HepG2 (cell line): Measurements from ENCODE around the gene ARHGEF40. TPM values are rescaled to one million over a fixed set of nuclear protein-coding genes. Genes with fewer than 3 reads are reported as not detected.

Source experiments
- ATAC-seq: fragments of 200-7000 bp; cut with Tn5 transposase; 3 replicates; pipeline ENCODE4 v1.9.1; 2020; ENCODE audit warnings: mild to moderate bottlenecking, moderate library complexity
- BruUV-seq: library from RNA; stranded (reverse); fragments of 400-500 nt; replicated peaks from 2 replicates; lab custom pipeline; 2021; lab: Mats Ljungman, UMichigan
- CTCF ChIA-PET: fragments of 300-600 bp; formaldehyde crosslinking; extraction: SDS; loops from one replicate; lab custom pipeline; 2021; ENCODE audit warnings: low total read pairs, inconsistent platforms, low intra/inter-chr PET ratio; lab: Yijun Ruan, JAX
- POLR2A ChIA-PET: fragments of 350-600 bp; sonication (Branson Sonifier 250); formaldehyde crosslinking; loops from one replicate; lab custom pipeline; 2020; ENCODE audit warnings: antibody characterized with exemption, inconsistent platforms; lab: Yijun Ruan, JAX
- DNase-seq: peaks from one replicate; pipeline ENCODE4 v3.0.0-alpha.2; 2015; ENCODE audit warnings: low spot score
- FAIRE-seq: peaks from 3 replicates; lab custom pipeline; 2011; peaks lifted over from hg19 to GRCh38; lab: Jason Lieb, UNC
- H2AFZ ChIP-seq: one replicate; pipeline ENCODE4 v1.6.1; 2011; ENCODE audit warnings: low read length, inconsistent platforms
- H3K27ac ChIP-seq: fragments of 300-600 bp; 3 replicates; pipeline ENCODE4 v1.8.0; 2011; ENCODE audit warnings: mixed run types, mild to moderate bottlenecking, mixed read lengths, low read length, inconsistent platforms; ENCODE audit not compliant: insufficient read depth; ENCODE audit errors: extremely low read length
- H3K27me3 ChIP-seq, 2 experiments: fragments of 200-600 bp in 1 of 2; 2 replicates in 1 of 2; 3 replicates in 1 of 2; pipeline versions ENCODE4 v1.6.0 to v1.8.0; 2011; ENCODE audit warnings: low read length in 2 of 2, mild to moderate bottlenecking in 2 of 2, moderate library complexity in 2 of 2, inconsistent platforms in 1 of 2; ENCODE audit not compliant: insufficient read depth in 2 of 2, control insufficient read depth in 1 of 2
- H3K36me3 ChIP-seq, 2 experiments: fragments of 200-600 bp in 1 of 2; replicated peaks in 1 of 2; 2 replicates in 1 of 2; 3 replicates in 1 of 2; pipeline versions ENCODE4 v1.5.1 to v1.8.0; 2011; ENCODE audit warnings: low read length in 2 of 2, inconsistent platforms in 1 of 2; ENCODE audit not compliant: insufficient read depth in 2 of 2, control insufficient read depth in 1 of 2
- H3K4me1 ChIP-seq: 2 replicates; pipeline ENCODE4 v1.5.1; 2012; ENCODE audit warnings: low read length, inconsistent platforms; ENCODE audit not compliant: insufficient read depth
- H3K4me2 ChIP-seq: 2 replicates; pipeline ENCODE4 v1.6.0; 2011; ENCODE audit warnings: low read depth, low read length, inconsistent platforms
- H3K4me3 ChIP-seq, 3 experiments: fragments of 200-600 bp in 1 of 3; sonication (generic), shearing (Covaris generic) in 1 of 3; replicated peaks in 1 of 3; 2 replicates each; pipeline ENCODE4 v1.5.1; 2011 to 2016; ENCODE audit warnings: low read length in 3 of 3, inconsistent platforms in 2 of 3, low read depth in 2 of 3, mild to moderate bottlenecking in 2 of 3, control low read depth in 1 of 3, mixed read lengths in 1 of 3; ENCODE audit not compliant: insufficient read depth in 1 of 3
- H3K79me2 ChIP-seq: one replicate; pipeline ENCODE4 v1.6.1; 2011; ENCODE audit warnings: low read length, inconsistent platforms; ENCODE audit not compliant: insufficient read depth
- H3K9ac ChIP-seq: 2 replicates; pipeline ENCODE4 v1.6.0; 2011; ENCODE audit warnings: mild to moderate bottlenecking, low read depth, low read length, inconsistent platforms; ENCODE audit not compliant: insufficient read depth
- H3K9me3 ChIP-seq: 2 replicates; pipeline ENCODE4 v1.5.1; 2012; ENCODE audit warnings: mild to moderate bottlenecking, low read length
- H4K20me1 ChIP-seq: 2 replicates; pipeline ENCODE4 v1.6.0; 2011; ENCODE audit warnings: inconsistent platforms, mild to moderate bottlenecking, low read length, moderate library complexity; ENCODE audit not compliant: insufficient read depth
- ELF3 ChIP-seq: IDR thresholded peaks from 2 replicates; pipeline ENCODE4 v1.6.1; 2016; ENCODE audit warnings: missing genetic modification reagents, missing compliant biosample characterization
- FOSL1 ChIP-seq: sonication (generic); formaldehyde crosslinking; IDR thresholded peaks from 2 replicates; pipeline ENCODE4 v1.9.0; 2021; ENCODE audit warnings: missing genetic modification reagents, borderline replicate concordance
- FOSL2 ChIP-seq: sonication (generic); formaldehyde crosslinking; IDR thresholded peaks from 2 replicates; pipeline ENCODE4 v1.4.0; 2020; ENCODE audit warnings: missing genetic modification reagents
- FOXK1 ChIP-seq: sonication (generic); formaldehyde crosslinking; IDR thresholded peaks from 2 replicates; pipeline ENCODE4 v1.4.0; 2020; ENCODE audit warnings: low read depth, missing genetic modification reagents, borderline replicate concordance
- FOXK2 ChIP-seq: fragments of 450-650 bp; IDR thresholded peaks from 2 replicates; pipeline ENCODE4 v1.6.1; 2016
- FOXM1 ChIP-seq: sonication (generic); formaldehyde crosslinking; IDR thresholded peaks from 2 replicates; pipeline ENCODE4 v1.5.0; 2020; ENCODE audit warnings: missing genetic modification reagents
- GABPA ChIP-seq, 2 experiments: IDR thresholded peaks; 2 replicates each; pipeline ENCODE4 v1.6.1; 2011 to 2016; ENCODE audit warnings: low read depth in 2 of 2, low read length in 1 of 2, missing biosample characterization in 1 of 2, missing genetic modification characterization in 1 of 2
- GATAD1 ChIP-seq: IDR thresholded peaks from 2 replicates; pipeline ENCODE4 v1.6.1; 2016; ENCODE audit warnings: missing genetic modification reagents, missing compliant biosample characterization
- GATAD2A ChIP-seq: IDR thresholded peaks from 2 replicates; pipeline ENCODE4 v1.6.1; 2016
- HOXA7 ChIP-seq: sonication (generic); formaldehyde crosslinking; IDR thresholded peaks from 2 replicates; pipeline ENCODE4 v1.8.1; 2022; ENCODE audit warnings: mild to moderate bottlenecking, missing genetic modification reagents, moderate library complexity
- KLF11 ChIP-seq: IDR thresholded peaks from 2 replicates; pipeline ENCODE4 v1.6.1; 2016; ENCODE audit warnings: missing compliant biosample characterization
- LCORL ChIP-seq, 2 experiments: fragments of 450-650 bp in 1 of 2; sonication (generic) in 1 of 2; formaldehyde crosslinking in 1 of 2; IDR thresholded peaks; 2 replicates each; pipeline versions ENCODE4 v1.5.0 to v1.6.1; 2017 to 2020; ENCODE audit warnings: antibody characterized with exemption in 1 of 2, missing genetic modification reagents in 1 of 2
- MAF1 ChIP-seq: sonication (generic); formaldehyde crosslinking; IDR thresholded peaks from 2 replicates; pipeline ENCODE4 v1.5.0; 2020; ENCODE audit warnings: missing genetic modification reagents, borderline replicate concordance
- NR2F1 ChIP-seq, 2 experiments: fragments of 450-650 bp in 1 of 2; formaldehyde crosslinking in 1 of 2; IDR thresholded peaks; 2 replicates each; pipeline versions ENCODE4 v1.5.0 to v1.6.1; 2016 to 2020; ENCODE audit warnings: mild to moderate bottlenecking in 1 of 2, missing compliant biosample characterization in 1 of 2, missing genetic modification reagents in 1 of 2, moderate library complexity in 1 of 2
- SOX13 ChIP-seq, 3 experiments: fragments of 450-650 bp in 1 of 3; sonication (generic) in 1 of 3; formaldehyde crosslinking in 1 of 3; IDR thresholded peaks in 2 of 3; conservative IDR thresholded peaks in 1 of 3; 2 replicates each; pipeline versions ENCODE4 v1.5.0 to v1.6.1; 2016 to 2020; ENCODE audit warnings: antibody characterized with exemption in 1 of 3, mild to moderate bottlenecking in 1 of 3, missing compliant biosample characterization in 1 of 3, missing genetic modification reagents in 1 of 3, moderate library complexity in 1 of 3
- TMF1 ChIP-seq: sonication (generic); formaldehyde crosslinking; IDR thresholded peaks from 2 replicates; pipeline ENCODE4 v1.8.1; 2022; ENCODE audit warnings: low read depth, missing genetic modification reagents
- ZMYM4 ChIP-seq: sonication (generic); formaldehyde crosslinking; IDR thresholded peaks from 2 replicates; pipeline ENCODE4 v1.8.1; 2023; ENCODE audit warnings: mild to moderate bottlenecking, missing genetic modification reagents
- ZNF282 ChIP-seq: fragments of 450-650 bp; IDR thresholded peaks from 2 replicates; pipeline ENCODE4 v1.6.1; 2018; ENCODE audit not compliant: partially characterized antibody
- ZNF296 ChIP-seq: sonication (generic); formaldehyde crosslinking; conservative IDR thresholded peaks from 2 replicates; pipeline ENCODE4 v1.5.0; 2020; ENCODE audit warnings: mild to moderate bottlenecking, missing genetic modification reagents
- ZNF562 ChIP-seq: sonication (generic); formaldehyde crosslinking; IDR thresholded peaks from 2 replicates; pipeline ENCODE4 v1.8.0; 2022; ENCODE audit warnings: missing genetic modification reagents, borderline replicate concordance
- ZNF615 ChIP-seq: sonication (generic); formaldehyde crosslinking; IDR thresholded peaks from 2 replicates; pipeline ENCODE4 v1.5.0; 2020; ENCODE audit warnings: mild to moderate bottlenecking, missing genetic modification reagents, borderline replicate concordance
- WGBS: methylation state at CpG from one replicate; pipeline ENCODE4 v1.1.6; 2017; ENCODE audit warnings: low lambda C conversion rate; 5-methylcytosine and 5-hydroxymethylcytosine counted together
- in situ Hi-C: cut with HindIII; loops from 2 replicates; pipeline ENCODE4 v1.10.0; 2017; ENCODE audit warnings: low pct_unique_long_range_greater_than_20kb; ENCODE audit not compliant: extremely low pct_ligation_motif_present
- intact Hi-C: fragments of 100-400 bp; cut with micrococcal nuclease; formaldehyde crosslinking; loops from one replicate; pipeline ENCODE4 v1.10.0; 2022; ENCODE audit not compliant: unreplicated experiment
- polyA plus RNA-seq, 8 experiments: library from polyadenylated mRNA; depleted of rRNA in 3 of 8; stranded (reverse) in 7 of 8; unstranded in 1 of 8; fragments of >200 nt; fragmentation: Illumina TruSeq in 4 of 8; extraction: Trizol in 4 of 8; gene quantifications; 2 replicates each; pipeline versions ENCODE4 v1.2.1 to v1.2.3, GENCODE V29; 2011 to 2016; ENCODE audit warnings: low read depth in 4 of 8, missing spikeins in 1 of 8, mixed read lengths in 1 of 8; ENCODE audit not compliant: insufficient read depth in 1 of 8
- total RNA-seq, 5 experiments: library from RNA; depleted of rRNA; stranded (reverse); fragments of >200 nt; fragmentation: Illumina TruSeq; extraction: Trizol; gene quantifications; 2 replicates each; pipeline ENCODE4 v1.2.3, GENCODE V29; 2016; ENCODE audit warnings: low read depth in 1 of 5
- TF ChIP-seq, protein P1 (sequence below): sonication (generic); formaldehyde crosslinking; IDR thresholded peaks from 2 replicates; pipeline ENCODE4 v1.4.0; 2020; ENCODE audit warnings: missing genetic modification reagents
- TF ChIP-seq, protein P2 (sequence below): IDR thresholded peaks from 2 replicates; pipeline ENCODE4 v1.6.1; 2016; ENCODE audit warnings: missing compliant biosample characterization, missing genetic modification reagents, borderline replicate concordance

ARHGEF40 gene
- total and polyA plus RNA-seq, 2 of the 13 experiments (the other 11 are each of a cell fraction or from before 2014, with no cell fraction given), result 28.1 to 78.1 TPM

DNA sequence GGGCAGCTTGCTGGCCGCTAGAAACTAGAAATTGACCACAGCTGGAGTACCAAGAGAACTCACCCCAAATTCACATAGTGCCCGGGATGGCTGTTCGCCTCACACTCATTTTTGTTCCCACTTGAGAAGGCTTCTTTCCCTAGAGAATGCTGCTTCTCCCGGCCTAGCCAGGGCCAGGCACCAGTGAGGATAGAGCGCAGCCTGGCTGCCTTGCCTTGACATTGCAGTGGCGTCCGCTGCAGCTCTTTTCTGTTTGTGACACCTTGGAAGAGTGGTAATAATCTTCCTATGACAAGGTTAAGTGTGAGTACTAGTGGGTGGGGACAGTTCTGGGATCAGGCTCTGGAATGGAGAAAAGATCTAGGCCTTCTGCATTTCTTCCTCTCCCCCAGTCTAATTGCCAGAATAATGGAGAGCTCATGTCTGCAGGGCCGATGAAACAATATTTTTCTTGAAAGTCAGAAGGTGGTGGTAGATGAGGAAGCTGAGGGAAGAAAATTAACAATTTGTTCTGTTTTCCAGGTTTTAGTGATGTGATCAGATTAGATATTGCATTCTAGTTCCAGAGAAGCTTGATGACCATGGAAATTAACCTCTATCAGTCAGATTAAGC is 34.5 kb downstream of the ARHGEF40 start:
- intact Hi-C loops, result loop anchor here (1.0 kb wide), 4 partner anchors 8 to 90 kb away; no protein-coding TSS in a partner anchor
- peak overlapping the region; percentile 94 for H3K4me2 ChIP-seq
- no peaks in the 10 kb centered on the region for H4K20me1 ChIP-seq
- H2AFZ ChIP-seq, result peak overlapping the region; percentile 33
- DNase-seq, result no peak
- in situ Hi-C loops, result loop anchor here (5.0 kb wide), 2 partner anchors 37 to 87 kb away; no protein-coding TSS in a partner anchor
- H3K9me3 ChIP-seq, result no peaks in the 10 kb centered on the region
- CTCF ChIA-PET, result interaction anchor here (1.1 to 8.0 kb wide), 6 partner anchors 11 to 93 kb away, joined by 3 to 320 read pairs (median 14); partner anchors contain the start of genes ARHGEF40 and ZNF219
- peak; percentile 51 for FAIRE-seq
- no peaks in the 10 kb centered on the region for H3K36me3 ChIP-seq
- peaks cover 80% of the 10 kb centered on the region for H3K4me1 ChIP-seq
- POLR2A ChIA-PET, result interaction anchor here (0.7 to 6.5 kb wide), 21 partner anchors 10 to 423 kb away, joined by 3 to 141 read pairs (median 7); partner anchors contain the start of genes ARHGEF40 and NDRG2
- no peaks in the 10 kb centered on the region; a peak in 1 of 5 replicates for H3K27me3 ChIP-seq
- peak overlapping the region; percentile 61 to 82 (median 66) for H3K4me3 ChIP-seq
- peak; percentile 61 for ATAC-seq
- peak overlapping the region; percentile 97 for H3K27ac ChIP-seq
- no TSS peak for BruUV-seq
- WGBS, result 1% methylated on average over 8 of the region's 8 CpGs
- H3K9ac ChIP-seq, result peak overlapping the region; percentile 95
- H3K79me2 ChIP-seq, result peaks cover 11% of the 10 kb centered on the region
- TF ChIP-seq ZMYM4 (CRISPR knock-in tag), result peak; percentile 9
- TF ChIP-seq GATAD2A (CRISPR knock-in tag), result peak; percentile 69
- TF ChIP-seq NR2F1 (CRISPR knock-in tag; IDR thresholded peaks at IDR 0.05), result no peak
- TF ChIP-seq MAF1 (CRISPR knock-in tag), result no peak
- no peak for TF ChIP-seq ZNF282
- TF ChIP-seq KLF11 (CRISPR knock-in tag), result no peak
- TF ChIP-seq FOSL1, result no peak
- no peak for TF ChIP-seq FOXK2
- no peak; the same call in 1 of the 2 replicates for TF ChIP-seq ZNF615
- peak; percentile 6; the same call in 1 of the 2 replicates for TF ChIP-seq SOX13 (IDR thresholded peaks at IDR 0.05)
- TF ChIP-seq SOX13 (CRISPR knock-in tag; conservative IDR thresholded peaks at IDR 0.05 in 1 of 2, IDR thresholded peaks at IDR 0.05 in 1 of 2), result no peak; a peak in 1 of 4 replicates
- peak; percentile 8; the same call in 1 of the 2 replicates for TF ChIP-seq ELF3 (CRISPR knock-in tag)
- TF ChIP-seq FOXK1 (CRISPR knock-in tag), result no peak
- TF ChIP-seq GABPA (IDR thresholded peaks at IDR 0.05; ENCODE audit: low read depth, low read length), result no peak
- no peak for TF ChIP-seq GABPA (CRISPR knock-in tag; IDR thresholded peaks at IDR 0.05; ENCODE audit: low read depth)
- TF ChIP-seq, protein P1, sequence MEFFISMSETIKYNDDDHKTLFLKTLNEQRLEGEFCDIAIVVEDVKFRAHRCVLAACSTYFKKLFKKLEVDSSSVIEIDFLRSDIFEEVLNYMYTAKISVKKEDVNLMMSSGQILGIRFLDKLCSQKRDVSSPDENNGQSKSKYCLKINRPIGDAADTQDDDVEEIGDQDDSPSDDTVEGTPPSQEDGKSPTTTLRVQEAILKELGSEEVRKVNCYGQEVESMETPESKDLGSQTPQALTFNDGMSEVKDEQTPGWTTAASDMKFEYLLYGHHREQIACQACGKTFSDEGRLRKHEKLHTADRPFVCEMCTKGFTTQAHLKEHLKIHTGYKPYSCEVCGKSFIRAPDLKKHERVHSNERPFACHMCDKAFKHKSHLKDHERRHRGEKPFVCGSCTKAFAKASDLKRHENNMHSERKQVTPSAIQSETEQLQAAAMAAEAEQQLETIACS (CRISPR knock-in tag), result no peak
- TF ChIP-seq FOXM1 (CRISPR knock-in tag), result no peak
- TF ChIP-seq ZNF296 (CRISPR knock-in tag), result no peak
- TF ChIP-seq ZNF562 (CRISPR knock-in tag), result no peak
- no peak for TF ChIP-seq LCORL (IDR thresholded peaks at IDR 0.05)
- TF ChIP-seq LCORL (CRISPR knock-in tag; IDR thresholded peaks at IDR 0.05), result 0 out of 2 replicates have a peak, but pooled peaks have one; percentile 34
- TF ChIP-seq TMF1 (CRISPR knock-in tag), result no peak
- no peak; the same call in 1 of the 2 replicates for TF ChIP-seq GATAD1
- no peak for TF ChIP-seq HOXA7
- TF ChIP-seq, protein P2, sequence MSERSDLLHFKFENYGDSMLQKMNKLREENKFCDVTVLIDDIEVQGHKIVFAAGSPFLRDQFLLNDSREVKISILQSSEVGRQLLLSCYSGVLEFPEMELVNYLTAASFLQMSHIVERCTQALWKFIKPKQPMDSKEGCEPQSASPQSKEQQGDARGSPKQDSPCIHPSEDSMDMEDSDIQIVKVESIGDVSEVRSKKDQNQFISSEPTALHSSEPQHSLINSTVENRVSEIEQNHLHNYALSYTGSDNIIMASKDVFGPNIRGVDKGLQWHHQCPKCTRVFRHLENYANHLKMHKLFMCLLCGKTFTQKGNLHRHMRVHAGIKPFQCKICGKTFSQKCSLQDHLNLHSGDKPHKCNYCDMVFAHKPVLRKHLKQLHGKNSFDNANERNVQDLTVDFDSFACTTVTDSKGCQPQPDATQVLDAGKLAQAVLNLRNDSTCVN (CRISPR knock-in tag), result peak; percentile 12; the same call in 1 of the 2 replicates
- TF ChIP-seq FOSL2 (CRISPR knock-in tag), result no peak
